ENCODE data around the gene TMEM14C. TPM values are rescaled to one million over a fixed set of nuclear protein-coding genes. Genes with fewer than 3 reads are reported as not detected.

Gene TMEM14C
- total and polyA plus RNA-seq, 2 experiments from 2014 or later: 123 to 232 TPM

DNA sequence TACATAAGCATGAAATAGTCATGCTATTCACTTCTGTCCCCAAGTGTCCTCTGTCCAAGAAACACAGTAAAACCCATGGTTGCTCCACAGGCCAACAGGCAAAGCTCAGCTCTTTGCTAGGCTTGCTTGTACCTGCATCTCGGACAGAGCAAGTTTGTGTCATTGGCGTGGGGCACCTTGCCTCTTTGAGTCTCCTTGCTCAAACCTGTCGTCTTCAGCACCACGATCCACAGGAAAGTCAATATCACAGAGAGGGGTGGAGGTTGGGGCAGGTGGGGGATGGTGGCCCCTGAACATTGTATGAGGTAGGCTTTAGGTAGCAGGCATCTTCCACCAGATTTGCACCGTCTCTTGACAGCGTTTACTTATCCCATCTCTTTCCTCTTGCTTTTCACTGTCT lies 20.6 kb downstream of the TMEM14C start:
- H2AFZ ChIP-seq: no peak overlapping the region
- peaks cover 14% of the 10 kb centered on the region for H3F3A ChIP-seq (replicated peaks; ENCODE audit: low read depth)
- peaks cover 9% of the 10 kb centered on the region for H3K79me2 ChIP-seq (replicated peaks; ENCODE audit: insufficient read depth)
- H3K9me3 Mint-ChIP-seq: no peaks in the 10 kb centered on the region
- H3K27ac ChIP-seq (ENCODE audit: low read depth): no peak overlapping the region
- no peak overlapping the region for H3K4me3 Mint-ChIP-seq
- no peaks in the 10 kb centered on the region for H3K36me3 ChIP-seq (ENCODE audit: insufficient read depth)
- peaks cover 32% of the 10 kb centered on the region for H3K4me1 ChIP-seq (ENCODE audit: insufficient read depth)
- H3K27me3 ChIP-seq (ENCODE audit: insufficient read depth): no peaks in the 10 kb centered on the region
- H3K36me3 Mint-ChIP-seq (ENCODE audit: low read depth): peaks cover 17% of the 10 kb centered on the region
- no peaks in the 10 kb centered on the region for H3K9me2 ChIP-seq (ENCODE audit: insufficient read depth)
- H3K4me1 Mint-ChIP-seq: peaks cover 22% of the 10 kb centered on the region
- H3K27me3 Mint-ChIP-seq (ENCODE audit: insufficient read depth, low read depth, poor library complexity): peaks cover 9% of the 10 kb centered on the region
- H3K27ac Mint-ChIP-seq: no peak overlapping the region
- TF ChIP-seq, protein P1, sequence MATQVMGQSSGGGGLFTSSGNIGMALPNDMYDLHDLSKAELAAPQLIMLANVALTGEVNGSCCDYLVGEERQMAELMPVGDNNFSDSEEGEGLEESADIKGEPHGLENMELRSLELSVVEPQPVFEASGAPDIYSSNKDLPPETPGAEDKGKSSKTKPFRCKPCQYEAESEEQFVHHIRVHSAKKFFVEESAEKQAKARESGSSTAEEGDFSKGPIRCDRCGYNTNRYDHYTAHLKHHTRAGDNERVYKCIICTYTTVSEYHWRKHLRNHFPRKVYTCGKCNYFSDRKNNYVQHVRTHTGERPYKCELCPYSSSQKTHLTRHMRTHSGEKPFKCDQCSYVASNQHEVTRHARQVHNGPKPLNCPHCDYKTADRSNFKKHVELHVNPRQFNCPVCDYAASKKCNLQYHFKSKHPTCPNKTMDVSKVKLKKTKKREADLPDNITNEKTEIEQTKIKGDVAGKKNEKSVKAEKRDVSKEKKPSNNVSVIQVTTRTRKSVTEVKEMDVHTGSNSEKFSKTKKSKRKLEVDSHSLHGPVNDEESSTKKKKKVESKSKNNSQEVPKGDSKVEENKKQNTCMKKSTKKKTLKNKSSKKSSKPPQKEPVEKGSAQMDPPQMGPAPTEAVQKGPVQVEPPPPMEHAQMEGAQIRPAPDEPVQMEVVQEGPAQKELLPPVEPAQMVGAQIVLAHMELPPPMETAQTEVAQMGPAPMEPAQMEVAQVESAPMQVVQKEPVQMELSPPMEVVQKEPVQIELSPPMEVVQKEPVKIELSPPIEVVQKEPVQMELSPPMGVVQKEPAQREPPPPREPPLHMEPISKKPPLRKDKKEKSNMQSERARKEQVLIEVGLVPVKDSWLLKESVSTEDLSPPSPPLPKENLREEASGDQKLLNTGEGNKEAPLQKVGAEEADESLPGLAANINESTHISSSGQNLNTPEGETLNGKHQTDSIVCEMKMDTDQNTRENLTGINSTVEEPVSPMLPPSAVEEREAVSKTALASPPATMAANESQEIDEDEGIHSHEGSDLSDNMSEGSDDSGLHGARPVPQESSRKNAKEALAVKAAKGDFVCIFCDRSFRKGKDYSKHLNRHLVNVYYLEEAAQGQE (IDR thresholded peaks at IDR 0.05; ENCODE audit: unreplicated experiment): peak; percentile 9
- TF ChIP-seq JUNB (IDR thresholded peaks at IDR 0.05; ENCODE audit: unreplicated experiment): no peak
- H3K4me3 ChIP-seq: no peak overlapping the region
- ATAC-seq (no peak), DNase-seq (ENCODE audit: low spot score) (no peak)
- H4K20me1 ChIP-seq (replicated peaks; ENCODE audit: insufficient read depth): peaks cover 2% of the 10 kb centered on the region; the same call in 1 of the 2 replicates
- H3K4me2 ChIP-seq: no peak overlapping the region

DNA sequence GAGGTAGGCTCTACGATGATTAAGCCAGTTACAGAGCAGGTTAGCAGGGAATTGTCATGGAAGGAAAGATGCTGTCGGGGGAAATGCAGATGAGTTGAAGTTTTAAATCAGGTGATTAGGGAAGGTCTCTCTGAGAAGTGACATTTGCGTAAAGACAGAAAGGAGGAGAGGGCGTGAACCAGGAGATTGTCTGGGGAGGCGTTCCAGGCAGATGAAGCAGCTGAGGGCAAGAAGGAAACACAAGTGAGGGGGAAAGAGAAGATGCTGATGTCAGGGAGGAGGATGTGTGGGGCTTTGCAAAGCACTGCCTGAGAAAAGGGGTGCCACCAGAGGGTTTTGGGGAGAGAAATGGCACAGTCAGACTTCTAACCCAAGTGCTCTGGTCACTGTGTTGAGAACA lies 22.2 kb downstream of the TMEM14C start:
- Histone ChIP-seq H3K27ac (ENCODE audit: low read depth) (peak overlapping the region; percentile 84; the same call in 1 of the 2 replicates), H3K79me2 (replicated peaks; ENCODE audit: insufficient read depth) (peaks cover 25% of the 10 kb centered on the region), H3F3A (replicated peaks; ENCODE audit: low read depth) (peaks cover 14% of the 10 kb centered on the region), H3K4me1 (ENCODE audit: insufficient read depth) (peaks cover 38% of the 10 kb centered on the region), H4K20me1 (replicated peaks; ENCODE audit: insufficient read depth) (peaks cover 8% of the 10 kb centered on the region; the same call in 1 of the 2 replicates), H3K9me2 (ENCODE audit: insufficient read depth) (no peaks in the 10 kb centered on the region), H3K4me3 (no peak overlapping the region), H3K4me2 (peak overlapping the region; percentile 60; the same call in 1 of the 2 replicates), H3K27me3 (ENCODE audit: insufficient read depth) (no peaks in the 10 kb centered on the region), H3K36me3 (ENCODE audit: insufficient read depth) (peaks cover 2% of the 10 kb centered on the region; the same call in 1 of the 2 replicates), H2AFZ (no peak overlapping the region)
- Mint-ChIP-seq H3K4me1 (peaks cover 31% of the 10 kb centered on the region), H3K9me3 (no peaks in the 10 kb centered on the region), H3K27ac (peak overlapping the region; percentile 41), H3K36me3 (ENCODE audit: low read depth) (peaks cover 22% of the 10 kb centered on the region), H3K27me3 (ENCODE audit: insufficient read depth, low read depth, poor library complexity) (peaks cover 4% of the 10 kb centered on the region), H3K4me3 (no peak overlapping the region; the same call in 2 of the 3 replicates)
- no peak for ATAC-seq
- DNase-seq (ENCODE audit: low spot score): peak; percentile 28
- TF ChIP-seq, protein P1 (IDR thresholded peaks at IDR 0.05; ENCODE audit: unreplicated experiment): no peak
- TF ChIP-seq CREB1 (CRISPR knock-in tag; IDR thresholded peaks at IDR 0.05; ENCODE audit: low read depth) (no peak), EZH2phosphoT487 (IDR thresholded peaks at IDR 0.05; ENCODE audit: unreplicated experiment) (no peak), ZNF114 (CRISPR knock-in tag; IDR thresholded peaks at IDR 0.05) (no peak), STAT1 (IDR thresholded peaks at IDR 0.05; ENCODE audit: unreplicated experiment) (no peak), ZNF331 (CRISPR knock-in tag; IDR thresholded peaks at IDR 0.05; ENCODE audit: low read depth) (no peak)
- TF ChIP-seq, protein P2, sequence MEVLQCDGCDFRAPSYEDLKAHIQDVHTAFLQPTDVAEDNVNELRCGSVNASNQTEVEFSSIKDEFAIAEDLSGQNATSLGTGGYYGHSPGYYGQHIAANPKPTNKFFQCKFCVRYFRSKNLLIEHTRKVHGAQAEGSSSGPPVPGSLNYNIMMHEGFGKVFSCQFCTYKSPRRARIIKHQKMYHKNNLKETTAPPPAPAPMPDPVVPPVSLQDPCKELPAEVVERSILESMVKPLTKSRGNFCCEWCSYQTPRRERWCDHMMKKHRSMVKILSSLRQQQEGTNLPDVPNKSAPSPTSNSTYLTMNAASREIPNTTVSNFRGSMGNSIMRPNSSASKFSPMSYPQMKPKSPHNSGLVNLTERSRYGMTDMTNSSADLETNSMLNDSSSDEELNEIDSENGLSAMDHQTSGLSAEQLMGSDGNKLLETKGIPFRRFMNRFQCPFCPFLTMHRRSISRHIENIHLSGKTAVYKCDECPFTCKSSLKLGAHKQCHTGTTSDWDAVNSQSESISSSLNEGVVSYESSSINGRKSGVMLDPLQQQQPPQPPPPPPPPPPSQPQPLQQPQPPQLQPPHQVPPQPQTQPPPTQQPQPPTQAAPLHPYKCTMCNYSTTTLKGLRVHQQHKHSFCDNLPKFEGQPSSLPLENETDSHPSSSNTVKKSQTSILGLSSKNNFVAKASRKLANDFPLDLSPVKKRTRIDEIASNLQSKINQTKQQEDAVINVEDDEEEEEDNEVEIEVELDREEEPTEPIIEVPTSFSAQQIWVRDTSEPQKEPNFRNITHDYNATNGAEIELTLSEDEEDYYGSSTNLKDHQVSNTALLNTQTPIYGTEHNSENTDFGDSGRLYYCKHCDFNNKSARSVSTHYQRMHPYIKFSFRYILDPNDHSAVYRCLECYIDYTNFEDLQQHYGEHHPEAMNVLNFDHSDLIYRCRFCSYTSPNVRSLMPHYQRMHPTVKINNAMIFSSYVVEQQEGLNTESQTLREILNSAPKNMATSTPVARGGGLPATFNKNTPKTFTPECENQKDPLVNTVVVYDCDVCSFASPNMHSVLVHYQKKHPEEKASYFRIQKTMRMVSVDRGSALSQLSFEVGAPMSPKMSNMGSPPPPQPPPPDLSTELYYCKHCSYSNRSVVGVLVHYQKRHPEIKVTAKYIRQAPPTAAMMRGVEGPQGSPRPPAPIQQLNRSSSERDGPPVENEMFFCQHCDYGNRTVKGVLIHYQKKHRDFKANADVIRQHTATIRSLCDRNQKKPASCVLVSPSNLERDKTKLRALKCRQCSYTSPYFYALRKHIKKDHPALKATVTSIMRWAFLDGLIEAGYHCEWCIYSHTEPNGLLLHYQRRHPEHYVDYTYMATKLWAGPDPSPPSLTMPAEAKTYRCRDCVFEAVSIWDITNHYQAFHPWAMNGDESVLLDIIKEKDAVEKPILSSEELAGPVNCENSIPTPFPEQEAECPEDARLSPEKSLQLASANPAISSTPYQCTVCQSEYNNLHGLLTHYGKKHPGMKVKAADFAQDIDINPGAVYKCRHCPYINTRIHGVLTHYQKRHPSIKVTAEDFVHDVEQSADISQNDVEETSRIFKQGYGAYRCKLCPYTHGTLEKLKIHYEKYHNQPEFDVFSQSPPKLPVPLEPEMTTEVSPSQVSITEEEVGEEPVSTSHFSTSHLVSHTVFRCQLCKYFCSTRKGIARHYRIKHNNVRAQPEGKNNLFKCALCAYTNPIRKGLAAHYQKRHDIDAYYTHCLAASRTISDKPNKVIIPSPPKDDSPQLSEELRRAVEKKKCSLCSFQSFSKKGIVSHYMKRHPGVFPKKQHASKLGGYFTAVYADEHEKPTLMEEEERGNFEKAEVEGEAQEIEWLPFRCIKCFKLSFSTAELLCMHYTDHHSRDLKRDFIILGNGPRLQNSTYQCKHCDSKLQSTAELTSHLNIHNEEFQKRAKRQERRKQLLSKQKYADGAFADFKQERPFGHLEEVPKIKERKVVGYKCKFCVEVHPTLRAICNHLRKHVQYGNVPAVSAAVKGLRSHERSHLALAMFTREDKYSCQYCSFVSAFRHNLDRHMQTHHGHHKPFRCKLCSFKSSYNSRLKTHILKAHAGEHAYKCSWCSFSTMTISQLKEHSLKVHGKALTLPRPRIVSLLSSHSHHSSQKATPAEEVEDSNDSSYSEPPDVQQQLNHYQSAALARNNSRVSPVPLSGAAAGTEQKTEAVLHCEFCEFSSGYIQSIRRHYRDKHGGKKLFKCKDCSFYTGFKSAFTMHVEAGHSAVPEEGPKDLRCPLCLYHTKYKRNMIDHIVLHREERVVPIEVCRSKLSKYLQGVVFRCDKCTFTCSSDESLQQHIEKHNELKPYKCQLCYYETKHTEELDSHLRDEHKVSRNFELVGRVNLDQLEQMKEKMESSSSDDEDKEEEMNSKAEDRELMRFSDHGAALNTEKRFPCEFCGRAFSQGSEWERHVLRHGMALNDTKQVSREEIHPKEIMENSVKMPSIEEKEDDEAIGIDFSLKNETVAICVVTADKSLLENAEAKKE (CRISPR knock-in tag; IDR thresholded peaks at IDR 0.05): no peak

Data from GM23338 (cell line).